ENCODE data around the gene COPS7A.

DNA sequence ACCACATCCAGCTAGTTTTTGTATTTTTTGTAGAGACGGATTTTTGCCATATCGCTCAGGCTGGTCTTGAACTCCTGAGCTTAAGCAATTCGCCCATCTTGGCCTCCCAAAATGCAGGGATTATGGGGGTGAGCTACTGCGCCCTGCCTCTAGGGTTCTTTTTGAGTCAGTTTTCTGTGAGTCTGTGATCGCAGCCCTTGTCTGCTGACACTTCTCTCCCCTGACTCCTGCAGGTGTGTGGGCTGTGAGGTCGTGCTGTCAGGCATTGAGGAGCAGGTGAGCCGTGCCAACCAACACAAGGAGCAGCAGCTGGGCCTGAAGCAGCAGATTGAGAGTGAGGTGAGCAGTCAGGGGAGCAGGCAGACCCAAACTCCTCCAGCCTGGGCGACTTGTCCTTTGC is 6.3 kb downstream of the COPS7A start:
- TF ChIP-seq, protein P1, sequence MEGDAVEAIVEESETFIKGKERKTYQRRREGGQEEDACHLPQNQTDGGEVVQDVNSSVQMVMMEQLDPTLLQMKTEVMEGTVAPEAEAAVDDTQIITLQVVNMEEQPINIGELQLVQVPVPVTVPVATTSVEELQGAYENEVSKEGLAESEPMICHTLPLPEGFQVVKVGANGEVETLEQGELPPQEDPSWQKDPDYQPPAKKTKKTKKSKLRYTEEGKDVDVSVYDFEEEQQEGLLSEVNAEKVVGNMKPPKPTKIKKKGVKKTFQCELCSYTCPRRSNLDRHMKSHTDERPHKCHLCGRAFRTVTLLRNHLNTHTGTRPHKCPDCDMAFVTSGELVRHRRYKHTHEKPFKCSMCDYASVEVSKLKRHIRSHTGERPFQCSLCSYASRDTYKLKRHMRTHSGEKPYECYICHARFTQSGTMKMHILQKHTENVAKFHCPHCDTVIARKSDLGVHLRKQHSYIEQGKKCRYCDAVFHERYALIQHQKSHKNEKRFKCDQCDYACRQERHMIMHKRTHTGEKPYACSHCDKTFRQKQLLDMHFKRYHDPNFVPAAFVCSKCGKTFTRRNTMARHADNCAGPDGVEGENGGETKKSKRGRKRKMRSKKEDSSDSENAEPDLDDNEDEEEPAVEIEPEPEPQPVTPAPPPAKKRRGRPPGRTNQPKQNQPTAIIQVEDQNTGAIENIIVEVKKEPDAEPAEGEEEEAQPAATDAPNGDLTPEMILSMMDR (IDR thresholded peaks at IDR 0.05), result no peak
- TF ChIP-seq POLR2A (IDR thresholded peaks at IDR 0.05) (no peak), EP300 (IDR thresholded peaks at IDR 0.05) (no peak)

Data from tibial nerve (tissue), 4 donors.